HG03521 (cell line): ENCODE measurements around the gene PDZD4.

Source experiments
- ATAC-seq: cut with Tn5 transposase; IDR thresholded peaks from one replicate; pipeline ENCODE4 v1.9.1; 2021; ENCODE audit warnings: mild to moderate bottlenecking, moderate library complexity; ENCODE audit not compliant: unreplicated experiment

The PDZD4 gene, protein sequence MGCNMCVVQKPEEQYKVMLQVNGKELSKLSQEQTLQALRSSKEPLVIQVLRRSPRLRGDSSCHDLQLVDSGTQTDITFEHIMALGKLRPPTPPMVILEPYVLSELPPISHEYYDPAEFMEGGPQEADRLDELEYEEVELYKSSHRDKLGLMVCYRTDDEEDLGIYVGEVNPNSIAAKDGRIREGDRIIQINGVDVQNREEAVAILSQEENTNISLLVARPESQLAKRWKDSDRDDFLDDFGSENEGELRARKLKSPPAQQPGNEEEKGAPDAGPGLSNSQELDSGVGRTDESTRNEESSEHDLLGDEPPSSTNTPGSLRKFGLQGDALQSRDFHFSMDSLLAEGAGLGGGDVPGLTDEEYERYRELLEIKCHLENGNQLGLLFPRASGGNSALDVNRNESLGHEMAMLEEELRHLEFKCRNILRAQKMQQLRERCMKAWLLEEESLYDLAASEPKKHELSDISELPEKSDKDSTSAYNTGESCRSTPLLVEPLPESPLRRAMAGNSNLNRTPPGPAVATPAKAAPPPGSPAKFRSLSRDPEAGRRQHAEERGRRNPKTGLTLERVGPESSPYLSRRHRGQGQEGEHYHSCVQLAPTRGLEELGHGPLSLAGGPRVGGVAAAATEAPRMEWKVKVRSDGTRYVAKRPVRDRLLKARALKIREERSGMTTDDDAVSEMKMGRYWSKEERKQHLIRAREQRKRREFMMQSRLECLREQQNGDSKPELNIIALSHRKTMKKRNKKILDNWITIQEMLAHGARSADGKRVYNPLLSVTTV

GRCh38 chrX:153829799-153830639 is at the start of gene PDZD4:
TSS of gene PDZD4 (minus strand) at chrX:153830544. CDS start at chrX:153830298, 246 bp downstream.
- ATAC-seq = no peak

DNA sequence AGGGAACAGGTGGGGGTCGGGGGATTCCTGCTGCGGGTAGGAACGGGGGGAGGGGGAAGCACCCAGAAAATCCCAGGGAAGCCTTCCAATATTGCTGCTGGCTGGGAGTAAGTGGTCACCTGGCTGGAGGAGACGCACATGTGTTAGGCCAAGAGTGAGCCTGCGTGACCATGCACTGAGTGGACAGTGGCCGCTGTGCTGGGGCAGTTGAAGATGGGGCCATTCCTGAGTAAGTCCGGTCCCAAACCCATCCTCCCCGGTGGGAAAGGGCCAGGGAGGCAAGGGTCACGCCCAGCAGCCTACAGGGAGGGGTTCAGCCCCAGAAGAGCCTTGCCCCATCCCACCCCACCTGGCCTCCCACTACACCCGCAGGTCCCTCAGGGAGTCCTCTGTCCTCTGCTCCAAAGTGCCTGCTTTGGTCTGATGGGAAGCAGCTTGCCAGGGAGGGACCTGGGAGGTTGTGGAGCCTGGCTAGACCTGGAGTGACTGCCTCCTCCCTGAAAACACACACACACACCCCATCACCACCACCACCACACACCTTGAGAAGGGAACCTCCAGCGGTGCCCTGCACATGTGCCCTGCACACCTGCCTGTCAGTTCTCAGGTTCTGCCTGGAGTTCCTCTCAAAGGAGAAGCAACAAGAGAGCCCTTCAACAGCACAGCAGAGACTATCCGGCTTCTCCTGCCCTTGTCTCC is 49.5 kb upstream of the PDZD4 start:
- ATAC-seq = no peak

DNA sequence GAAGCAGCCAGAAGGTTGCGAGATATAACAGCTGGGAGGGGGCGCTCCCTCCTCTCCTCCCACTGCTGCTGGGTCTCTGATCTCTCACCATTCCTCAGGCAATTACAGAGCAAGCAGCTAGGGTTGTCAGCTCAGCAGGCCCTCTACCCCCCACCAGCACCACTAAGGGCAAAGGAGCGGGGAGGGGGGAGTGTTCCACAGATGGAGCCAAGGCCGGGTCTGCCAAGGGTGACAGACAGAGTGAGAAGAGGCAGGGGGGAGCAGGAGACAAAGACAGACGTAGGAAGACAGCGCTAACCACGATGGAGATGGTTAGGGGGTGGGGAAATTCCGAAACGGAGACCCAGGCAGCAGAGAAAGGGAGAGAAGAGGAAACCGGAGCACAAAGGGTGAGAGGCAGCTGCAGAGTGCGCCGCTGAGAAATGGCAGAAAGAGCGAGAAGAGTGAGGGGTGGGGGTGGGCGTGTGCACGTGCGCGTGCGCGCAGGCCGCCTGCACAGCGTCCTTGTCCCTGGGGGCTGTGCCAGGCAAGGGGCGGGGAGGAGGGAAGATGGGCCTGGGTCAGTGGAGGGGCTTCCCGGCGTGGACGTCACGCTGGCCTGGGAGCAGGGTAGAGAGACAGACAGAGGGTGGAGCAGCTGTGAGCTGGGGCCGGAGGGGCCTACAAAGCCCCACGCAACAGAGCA is 48.8 kb upstream of the PDZD4 start:
- ATAC-seq = no peak

DNA sequence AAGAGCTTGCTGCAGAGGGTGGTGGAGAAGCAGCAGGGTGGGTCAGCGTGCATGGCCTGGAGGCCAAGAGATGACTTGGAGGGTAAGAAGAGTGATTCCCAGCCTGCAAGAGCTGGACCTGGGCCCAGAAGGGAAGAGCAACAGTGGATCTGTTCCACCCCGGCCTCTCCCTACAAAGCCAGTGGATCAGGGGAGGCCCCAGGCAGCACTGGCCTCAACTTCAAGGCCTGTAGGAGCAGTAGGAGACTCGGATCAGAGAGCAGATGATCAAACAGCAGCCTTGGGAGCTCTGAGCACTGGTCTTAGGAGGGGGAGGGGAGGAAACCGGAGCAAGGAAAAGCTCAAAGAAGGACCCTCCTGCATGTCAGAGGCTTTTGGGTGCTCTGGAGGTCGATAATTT is 48.0 kb upstream of the PDZD4 start:
- ATAC-seq = no peak

DNA sequence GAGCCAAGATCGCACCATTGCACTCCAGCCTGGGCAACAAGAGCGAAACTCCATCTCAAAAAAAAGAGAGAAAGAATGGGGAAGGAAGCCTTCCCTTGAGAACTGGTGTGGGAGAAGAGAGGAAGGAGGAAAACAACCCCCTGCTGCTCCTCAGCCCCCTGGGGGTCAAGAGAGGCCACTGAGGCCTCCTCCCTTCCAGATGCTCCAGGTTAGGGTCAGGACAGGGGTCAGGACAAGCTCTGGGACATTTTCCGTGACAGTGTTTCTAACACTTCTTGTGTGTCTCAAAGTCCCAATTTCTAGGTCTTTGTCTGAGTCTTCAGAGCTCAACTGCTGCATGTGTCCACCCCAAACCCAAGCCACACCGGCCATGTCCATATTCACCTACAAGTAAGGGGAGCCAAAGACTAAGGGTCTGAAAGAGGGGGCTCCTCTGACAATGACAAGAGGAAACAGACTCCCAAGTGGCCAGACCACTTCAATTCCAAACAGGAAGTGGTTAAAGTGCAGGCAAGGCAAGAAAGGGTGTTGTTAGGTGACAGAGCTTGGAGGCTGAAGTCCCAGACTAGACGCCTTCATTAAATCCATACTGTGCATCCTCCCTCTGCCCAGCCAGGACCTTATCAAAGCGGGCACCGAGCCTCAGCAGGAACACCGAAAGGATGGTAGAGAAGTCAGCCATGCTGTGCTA is 47.4 kb upstream of the PDZD4 start:
- no peak for ATAC-seq

- no peak for ATAC-seq
These were observed 45.8 kb upstream of the PDZD4 start for GRCh38 chrX:153876112-153876491.

DNA sequence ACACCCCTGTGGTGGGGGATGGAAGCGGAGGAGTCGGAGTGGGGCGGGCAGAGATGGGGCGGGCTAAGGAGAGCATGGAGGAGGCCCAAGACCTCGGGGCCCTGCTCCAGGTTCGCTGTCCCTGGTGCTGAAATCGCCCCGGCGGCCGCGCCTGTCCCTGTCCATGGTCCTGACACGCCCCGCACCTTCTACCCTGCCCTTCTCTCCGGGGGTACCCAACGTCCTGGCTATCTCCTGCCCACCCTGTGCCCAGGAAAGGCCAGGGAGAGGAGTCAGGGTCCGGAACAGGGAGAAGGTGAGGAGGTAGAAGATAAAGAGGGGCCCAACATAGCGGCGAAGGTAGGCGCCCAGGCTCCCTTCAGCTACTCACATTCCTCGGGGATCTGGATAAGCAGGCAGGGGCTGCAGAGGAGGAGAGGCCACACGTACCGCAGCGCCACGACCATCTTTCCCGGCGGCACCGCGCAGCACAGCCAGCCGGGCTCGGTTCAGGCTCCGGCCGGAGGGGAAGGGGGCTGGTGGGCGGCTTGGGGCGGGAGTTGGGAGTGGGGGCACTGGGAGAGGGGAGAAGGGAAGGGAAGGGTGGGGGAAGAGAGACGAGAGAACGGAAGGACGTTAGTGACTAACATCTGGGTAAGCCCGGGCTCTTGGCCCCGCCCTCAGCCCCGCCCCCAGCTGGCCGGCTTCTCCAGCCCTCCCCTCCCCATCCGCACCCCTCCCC is 45.2 kb upstream of the PDZD4 start:
- ATAC-seq = no peak

DNA sequence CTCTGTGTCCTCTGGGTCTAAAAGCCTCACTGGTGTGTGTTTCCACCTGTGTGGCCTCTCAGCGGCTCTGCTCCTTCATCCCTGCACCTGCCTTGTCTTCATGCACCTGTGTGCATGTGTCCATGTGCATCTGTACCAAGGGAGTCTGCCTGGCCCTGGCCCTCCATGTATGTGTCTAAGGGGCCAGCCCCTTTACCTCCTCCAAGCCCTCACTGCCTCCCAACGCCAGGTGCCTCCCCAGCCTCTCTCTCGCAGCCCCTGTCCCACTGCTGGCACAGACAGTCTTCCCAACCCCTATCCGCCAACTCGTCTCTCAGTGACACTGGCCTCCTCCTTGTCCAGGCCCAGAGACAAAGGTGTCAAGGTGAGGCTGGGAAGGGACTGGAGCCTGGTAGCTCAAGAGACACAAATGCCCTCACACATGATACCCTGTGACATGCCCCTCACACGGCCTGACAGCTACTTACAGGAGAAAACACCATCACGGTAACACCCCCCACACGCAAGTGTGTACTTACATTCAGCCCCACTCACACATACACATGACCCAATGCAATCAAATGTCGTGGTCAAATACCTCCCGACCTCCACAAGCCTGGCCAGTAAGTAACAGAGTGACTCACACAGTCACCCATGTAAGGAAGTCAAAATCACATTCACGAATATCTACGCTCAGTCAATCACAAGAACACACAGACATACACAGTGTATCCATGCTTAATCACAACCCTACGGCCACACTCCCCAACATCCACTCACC is 44.2 kb upstream of the PDZD4 start:
- ATAC-seq = no peak

DNA sequence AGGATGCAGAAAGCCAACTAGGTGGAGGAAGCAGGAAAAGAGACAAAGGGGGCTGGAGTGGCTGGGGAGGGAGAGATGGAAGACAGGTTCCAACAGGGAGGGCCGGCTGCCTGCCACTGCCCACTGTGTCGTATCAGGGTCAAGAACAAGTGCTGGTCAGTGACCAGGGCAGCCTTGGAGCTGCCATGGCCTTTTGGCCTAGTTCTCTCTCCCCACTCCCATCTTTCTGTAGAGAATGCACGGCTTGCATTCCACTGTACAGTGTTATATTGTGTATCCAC is 43.7 kb upstream of the PDZD4 start:
- no peak for ATAC-seq

- ATAC-seq = no peak
These were observed 43.1 kb upstream of the PDZD4 start for GRCh38 chrX:153873282-153874084.

- ATAC-seq = no peak
These were observed 41.9 kb upstream of the PDZD4 start for GRCh38 chrX:153871946-153872878.

- no peak for ATAC-seq
These were observed 41.1 kb upstream of the PDZD4 start for GRCh38 chrX:153871451-153871850.

GRCh38 chrX:153870791-153871360 is 40.5 kb upstream of the PDZD4 start:
- no peak for ATAC-seq

- ATAC-seq = no peak
These were observed 39.9 kb upstream of the PDZD4 start for GRCh38 chrX:153870288-153870690.

GRCh38 chrX:153869473-153870287 is 39.3 kb upstream of the PDZD4 start:
- no peak for ATAC-seq
